GM18520 (cell line): Measurements from ENCODE around the gene RAB21.
"Not testable (repeated sequence)": the region's sequence is repeated elsewhere in the genome, so short reads cannot be mapped to it uniquely, and the experiment has no call there.

ENCODE experiments used
- ATAC-seq: cut with Tn5 transposase; IDR thresholded peaks from one replicate; pipeline ENCODE4 v1.9.1; 2021; ENCODE audit not compliant: unreplicated experiment

Gene RAB21

DNA sequence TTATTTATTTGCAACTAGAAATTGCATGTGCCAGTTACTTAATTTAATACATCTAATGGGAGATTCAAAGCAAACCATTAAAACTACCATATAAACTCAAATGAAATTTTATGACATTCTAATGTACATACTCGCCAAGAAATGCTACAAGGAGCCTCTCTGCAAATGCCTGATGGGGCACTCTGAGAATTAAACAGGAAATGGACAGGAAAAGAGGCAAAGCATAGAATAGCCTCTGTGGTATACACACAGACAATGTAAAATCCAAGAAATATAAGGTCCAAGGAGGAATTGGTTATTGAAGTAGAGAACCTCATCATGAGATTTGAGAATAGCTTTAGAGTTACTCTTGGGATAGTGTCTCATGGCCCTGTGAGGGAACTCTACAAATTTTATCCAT is 41.2 kb downstream of the RAB21 start:
- no peak for ATAC-seq

DNA sequence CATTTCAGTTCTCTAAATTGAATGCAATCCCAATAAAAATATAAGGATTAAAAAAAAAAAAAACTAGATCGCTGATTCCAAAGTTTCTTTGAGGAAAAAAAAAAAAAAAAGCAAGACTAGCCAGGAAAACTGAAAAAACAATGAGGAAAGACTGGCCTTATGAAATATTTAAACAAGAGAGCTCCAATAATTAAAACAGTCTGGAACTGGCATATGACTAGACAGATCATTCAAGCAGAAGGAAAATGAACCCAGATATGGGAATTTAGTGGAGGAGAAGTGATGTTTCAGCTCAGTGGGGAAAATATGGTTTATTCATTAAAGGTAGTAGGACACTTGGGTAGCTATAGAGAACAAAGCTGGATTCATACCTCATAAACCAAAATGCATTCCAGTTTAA is 42.9 kb downstream of the RAB21 start:
- ATAC-seq, result no peak

DNA sequence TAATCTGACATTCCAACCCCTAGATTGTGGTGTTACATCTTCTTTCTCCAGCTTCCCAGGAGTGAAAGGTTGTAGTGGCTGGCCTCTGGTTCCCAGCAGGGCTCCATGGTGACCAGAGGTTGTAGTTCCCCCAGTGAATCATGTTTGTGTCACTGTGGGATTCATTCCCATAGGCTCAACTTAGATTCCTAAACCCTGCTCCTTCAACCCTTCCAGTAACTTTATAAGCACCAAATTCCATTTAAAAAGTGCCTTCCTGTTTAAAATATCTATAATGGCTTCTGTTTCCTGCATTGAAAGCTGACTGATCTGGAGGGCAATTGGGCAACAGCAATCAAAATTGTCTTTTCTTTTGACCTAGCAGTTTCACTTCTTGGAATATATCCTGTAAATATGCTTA is 44.4 kb downstream of the RAB21 start:
- ATAC-seq, result no peak

DNA sequence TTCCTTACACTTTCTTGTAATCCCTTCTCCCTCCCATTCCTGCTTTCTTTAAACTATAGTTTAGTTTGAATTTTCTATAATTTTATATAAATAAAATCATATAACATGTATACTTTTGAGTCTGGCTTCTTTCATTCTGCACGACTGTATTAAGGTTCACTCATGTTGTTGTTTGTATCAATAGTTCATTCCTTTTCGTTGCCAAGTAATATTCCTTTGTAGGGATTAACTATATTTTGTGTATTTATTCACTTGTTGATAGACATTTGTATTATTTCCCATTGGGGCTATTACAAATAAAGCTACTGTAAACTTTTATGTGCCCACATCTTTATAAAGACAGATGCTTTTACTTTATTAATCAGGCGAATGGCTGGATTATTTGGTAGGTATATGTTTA is 45.5 kb downstream of the RAB21 start:
- ATAC-seq, result no peak

DNA sequence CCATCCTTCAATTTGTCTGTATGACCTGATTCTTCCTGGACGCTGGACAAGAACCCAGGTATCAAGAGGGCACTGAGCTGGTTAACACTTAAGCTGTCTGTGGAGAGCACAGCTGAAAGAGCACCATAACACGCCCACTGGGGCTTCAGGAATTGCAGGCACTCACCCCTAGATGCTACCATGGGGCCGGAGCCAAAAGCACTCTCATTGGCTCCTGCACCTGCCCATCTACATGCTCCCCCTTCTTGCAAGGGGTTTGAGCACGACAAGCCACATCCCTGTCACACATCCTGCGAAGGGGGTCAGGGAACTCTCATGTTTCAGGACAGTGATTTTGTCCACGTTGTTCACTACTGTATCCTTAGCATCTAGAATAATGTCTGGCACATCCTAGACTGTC is 49.8 kb downstream of the RAB21 start:
- no peak for ATAC-seq

DNA sequence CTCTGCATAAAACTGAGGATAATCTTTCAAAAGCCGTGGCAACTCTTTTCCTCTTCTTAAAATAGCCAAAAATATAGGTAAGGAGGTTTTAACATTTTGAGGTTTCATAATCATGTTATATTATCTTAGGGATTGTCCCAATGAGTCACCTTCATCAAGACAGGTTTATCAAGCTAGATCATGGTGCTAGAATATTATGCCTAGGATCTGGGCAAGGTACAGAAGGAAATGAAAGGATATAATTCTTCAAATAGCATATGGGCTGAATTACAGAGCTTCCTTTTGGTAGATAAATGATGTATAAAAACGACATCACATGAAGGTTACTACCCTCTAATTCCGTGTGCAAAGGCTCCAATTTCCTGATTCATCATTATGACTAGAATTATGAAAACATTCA is 56.3 kb downstream of the RAB21 start:
- ATAC-seq, result no peak

DNA sequence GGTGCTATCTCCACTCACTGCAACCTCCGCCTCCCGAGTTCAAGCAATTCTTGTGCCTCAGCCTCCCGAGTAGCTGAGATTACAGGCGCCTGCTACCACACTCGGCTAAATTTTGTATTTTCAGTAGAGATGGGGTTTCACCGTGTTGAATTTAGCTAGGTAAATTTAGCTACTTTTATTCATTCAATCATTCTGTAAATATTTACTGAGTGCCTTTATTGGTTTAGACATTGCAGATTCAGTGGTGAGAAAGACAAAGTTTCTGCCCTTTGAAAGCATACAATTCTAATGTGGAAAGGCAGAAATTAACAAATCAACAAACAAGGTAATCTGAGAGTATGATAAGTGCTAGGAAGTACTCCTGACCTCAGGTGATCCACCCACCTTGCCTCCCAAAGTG is 60.6 kb downstream of the RAB21 start:
- not testable (repeated sequence) for ATAC-seq

- ATAC-seq, result not testable (repeated sequence)
Measured at GRCh38 chr12:71822088-71822487, 67.4 kb downstream of the RAB21 start.

GRCh38 chr12:71828813-71829212 is 74.2 kb downstream of the RAB21 start:
- no peak for ATAC-seq

GRCh38 chr12:71837356-71837755 is 82.7 kb downstream of the RAB21 start:
- ATAC-seq, result no peak

DNA sequence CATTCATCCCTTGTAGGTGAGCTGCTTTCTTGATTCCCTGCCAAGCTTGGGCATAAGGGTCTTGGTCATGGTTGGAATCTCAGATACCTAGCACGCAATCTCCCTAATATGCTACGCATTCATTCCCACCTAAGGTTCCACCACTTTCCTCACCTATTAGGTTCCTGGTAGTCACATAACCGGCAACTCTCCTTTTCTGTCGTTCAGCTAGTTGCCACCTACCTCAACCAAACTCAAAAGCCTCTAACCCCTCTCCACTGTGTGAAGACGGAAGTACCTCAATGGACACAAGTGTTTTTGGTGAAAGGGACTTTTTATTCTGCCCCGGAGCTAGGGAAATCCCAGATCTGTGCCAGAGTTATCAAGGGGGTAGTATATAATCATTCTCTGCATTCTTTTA is 83.6 kb downstream of the RAB21 start:
- ATAC-seq, result no peak

DNA sequence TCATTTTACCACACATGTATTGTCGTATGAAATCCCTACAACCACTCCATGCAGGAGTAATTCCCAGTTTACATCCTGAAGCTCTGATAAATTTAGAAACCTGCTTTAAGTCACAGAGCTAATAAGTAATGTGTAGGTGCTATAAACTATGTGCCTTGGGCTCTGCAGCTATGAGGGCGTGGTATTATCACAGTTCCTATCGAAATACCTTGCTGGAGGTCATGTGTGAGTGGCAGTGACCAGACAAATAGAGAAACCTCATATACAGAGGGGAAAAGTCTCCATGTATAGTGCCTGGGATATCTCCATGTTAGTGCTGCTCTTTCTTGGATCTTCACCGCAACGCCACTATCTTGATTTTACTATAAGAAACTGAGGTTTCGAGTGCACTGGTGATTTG is 84.0 kb downstream of the RAB21 start:
- no peak for ATAC-seq

GRCh38 chr12:71840231-71840847 is 85.7 kb downstream of the RAB21 start:
- no peak for ATAC-seq

- ATAC-seq, result no peak
Measured at GRCh38 chr12:71846322-71846940, 91.8 kb downstream of the RAB21 start.

GRCh38 chr12:71848212-71848611 is 93.5 kb downstream of the RAB21 start:
- ATAC-seq, result peak; percentile 54

DNA sequence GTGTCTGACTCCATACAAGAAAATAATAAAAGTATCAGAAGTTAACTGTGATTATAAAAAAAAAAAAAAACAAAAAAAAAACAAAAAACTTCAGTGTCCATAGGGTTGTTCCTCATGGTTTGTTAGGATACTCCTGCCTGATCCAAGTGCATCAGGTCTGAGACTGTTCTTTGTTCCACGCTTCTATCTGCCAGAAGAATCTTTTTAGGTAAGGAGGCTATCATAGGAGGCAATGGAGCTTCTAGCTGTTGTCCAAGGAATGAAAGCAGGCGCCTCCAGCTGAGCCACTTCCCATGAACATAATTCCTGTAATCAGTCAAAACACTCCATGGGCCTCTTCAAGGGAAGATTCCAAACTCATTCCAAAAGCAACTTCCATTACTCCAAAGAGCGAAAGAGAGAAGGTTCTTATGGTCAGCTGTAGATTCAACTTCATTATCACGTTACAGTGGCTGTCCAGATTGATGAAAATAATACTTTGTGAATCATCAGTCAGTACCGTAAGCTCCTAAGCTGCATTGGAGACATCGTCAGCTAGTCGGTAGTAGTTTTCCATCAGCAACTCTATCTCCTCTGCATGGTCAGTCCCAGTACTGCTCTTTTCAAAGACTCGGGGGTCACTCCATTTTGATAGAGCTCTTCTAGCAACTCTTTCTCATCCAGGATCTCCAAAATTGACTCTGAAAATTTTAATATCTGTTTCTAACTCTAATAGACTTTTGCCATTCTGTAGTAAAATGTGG is 94.6 kb downstream of the RAB21 start:
- no peak for ATAC-seq
